HCEC 1CT (cell line): ENCODE data around the gene RAB44.

ENCODE experiments used
- DNase-seq: peaks from one replicate; pipeline ENCODE4 v3.0.0-alpha.2; 2017

RAB44 gene

GRCh38 chr6:36670271-36670670, 27.4 kb upstream of the RAB44 start:
- DNase-seq = no peak

GRCh38 chr6:36671687-36672375, 25.8 kb upstream of the RAB44 start:
- no peak for DNase-seq

GRCh38 chr6:36673882-36674281, 23.7 kb upstream of the RAB44 start:
- DNase-seq = no peak

GRCh38 chr6:36674942-36675341, 22.7 kb upstream of the RAB44 start:
- DNase-seq = no peak

- DNase-seq = no peak
These were observed 21.2 kb upstream of the RAB44 start for GRCh38 chr6:36676141-36677058.

- DNase-seq = no peak
These were observed 20.4 kb upstream of the RAB44 start for GRCh38 chr6:36677059-36677749.

GRCh38 chr6:36677753-36678487, 19.7 kb upstream of the RAB44 start:
- no peak for DNase-seq

- peak; percentile 88 for DNase-seq
These were observed 19.1 kb upstream of the RAB44 start, which contains the start of gene CDKN1A for GRCh38 chr6:36678488-36679042. Gene CDKN1A, plus strand, starts transcription at chr6:36678714. Its CDS starts 5,388 bp downstream, at chr6:36684102.

GRCh38 chr6:36679043-36679833, 18.4 kb upstream of the RAB44 start:
- DNase-seq = peak; percentile 36

- DNase-seq = peak; percentile 27
These were observed 15.1 kb upstream of the RAB44 start for GRCh38 chr6:36682328-36683144.

GRCh38 chr6:36683145-36683655, 14.4 kb upstream of the RAB44 start:
- no peak for DNase-seq

- no peak for DNase-seq
These were observed 13.8 kb upstream of the RAB44 start for GRCh38 chr6:36683656-36684446.

- no peak for DNase-seq
These were observed 13.2 kb upstream of the RAB44 start for GRCh38 chr6:36684447-36684812.

- no peak for DNase-seq
These were observed 12.3 kb upstream of the RAB44 start for GRCh38 chr6:36685166-36685924.

GRCh38 chr6:36685926-36686667, 11.5 kb upstream of the RAB44 start:
- DNase-seq = no peak

- DNase-seq = no peak
These were observed 10.7 kb upstream of the RAB44 start for GRCh38 chr6:36686668-36687513.
